GM19324 (cell line): ENCODE data around the gene FRMD1.

Experiments
- ATAC-seq: cut with Tn5 transposase; IDR thresholded peaks from one replicate; pipeline ENCODE4 v1.9.1; 2021; ENCODE audit warnings: mild to moderate bottlenecking, moderate library complexity; ENCODE audit not compliant: unreplicated experiment, low FRiP score

Gene FRMD1

DNA sequence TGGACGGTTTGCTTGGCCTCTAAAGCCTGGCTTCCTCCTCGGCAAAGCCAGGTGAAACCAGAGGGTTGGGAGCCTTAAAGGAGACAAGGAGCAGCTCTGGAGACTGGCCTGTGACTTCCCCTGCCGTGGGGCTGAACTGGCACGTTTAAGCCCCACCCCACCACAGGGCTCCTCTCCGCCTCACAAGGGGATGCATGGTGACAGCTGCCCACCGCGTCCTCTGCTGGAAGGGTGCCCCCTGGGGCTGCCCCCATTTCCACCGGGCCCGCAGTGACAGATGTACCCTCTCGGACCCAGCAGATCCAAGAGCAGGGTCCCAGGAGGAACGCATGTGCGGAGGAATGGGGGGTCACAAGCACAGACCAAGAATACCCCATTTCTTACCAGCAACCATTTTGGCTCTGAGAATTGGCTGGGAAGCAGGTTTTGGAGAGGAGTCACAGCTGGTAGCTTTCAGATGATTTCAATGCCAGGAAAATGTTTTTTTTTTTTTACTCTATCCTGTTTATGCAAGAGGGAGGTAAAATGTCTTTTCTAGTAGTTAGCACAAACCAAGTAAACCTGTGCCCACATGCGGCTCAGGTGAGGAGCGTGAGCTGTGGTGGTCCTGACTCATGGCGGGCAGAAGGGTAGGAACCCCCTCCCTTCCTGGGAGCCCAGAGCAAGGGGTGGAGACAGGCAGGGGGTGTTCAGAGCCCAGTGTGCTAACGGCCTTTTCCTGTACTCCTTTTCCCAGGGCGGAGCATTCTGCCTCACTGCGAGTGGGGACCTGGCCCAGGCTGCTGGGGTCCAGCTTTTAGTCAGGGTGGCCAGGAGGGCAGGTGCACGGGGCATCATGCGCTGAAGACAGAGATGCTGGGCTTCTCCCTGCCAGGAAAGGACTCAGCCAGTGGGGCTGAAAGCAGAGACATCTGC, 33.0 kb downstream of the FRMD1 start:
- ATAC-seq = no peak

DNA sequence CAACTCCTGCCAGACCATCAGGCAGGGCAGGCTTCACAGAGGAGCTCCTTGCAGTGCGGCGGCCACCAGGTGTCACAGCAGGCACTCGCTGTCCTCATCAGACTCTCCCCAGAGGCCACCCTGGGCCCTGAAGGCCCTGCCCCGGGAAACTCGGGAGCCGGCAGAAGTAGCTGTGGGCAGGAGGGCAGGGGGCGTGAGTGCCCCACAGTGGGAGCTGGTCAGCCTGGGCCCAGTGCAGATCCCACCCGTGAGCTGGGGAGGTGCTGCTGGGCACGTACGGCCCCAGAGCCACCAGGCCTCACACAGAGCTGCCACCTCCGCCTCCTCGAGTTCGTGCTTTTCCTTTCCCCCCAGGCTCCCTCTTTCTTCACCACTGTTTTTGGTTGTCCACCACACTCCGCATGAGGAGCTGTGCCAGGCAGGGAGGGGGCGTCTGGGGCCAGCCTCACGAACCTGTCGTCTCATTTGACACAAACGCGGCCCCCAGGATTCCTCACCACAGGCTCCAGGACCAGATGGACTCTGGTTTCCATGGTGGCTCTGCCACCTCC, 33.8 kb downstream of the FRMD1 start:
- ATAC-seq = no peak

DNA sequence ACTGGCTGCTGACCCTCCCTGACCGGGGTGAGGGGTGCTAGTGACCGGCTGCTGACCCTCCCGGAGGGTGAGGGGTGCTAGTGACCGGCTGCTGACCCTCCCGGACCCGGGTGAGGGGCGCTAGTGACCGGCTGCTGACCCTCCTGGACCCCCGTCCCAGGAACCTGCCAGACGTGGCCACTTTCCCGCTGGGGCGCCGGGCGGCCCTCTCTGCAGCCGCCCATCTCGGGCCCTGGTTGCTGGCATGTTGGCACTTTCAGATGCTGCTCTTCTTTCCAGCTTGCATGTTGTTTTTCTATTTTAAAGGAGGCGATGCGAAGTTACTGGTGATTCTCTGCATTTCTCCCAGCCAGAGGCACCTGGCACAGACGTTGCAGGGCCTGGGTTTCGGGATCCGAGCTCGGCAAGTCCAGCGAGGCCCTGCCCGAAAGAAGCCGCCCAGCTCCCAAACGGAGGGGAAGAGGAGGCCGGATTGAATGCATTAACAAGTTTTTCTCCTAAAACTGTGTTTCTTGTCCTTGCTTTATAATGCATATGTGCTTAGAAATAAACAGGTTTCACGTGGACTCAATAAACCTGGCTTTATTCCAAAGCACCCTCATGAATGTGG, 34.4 kb downstream of the FRMD1 start:
- no peak for ATAC-seq

DNA sequence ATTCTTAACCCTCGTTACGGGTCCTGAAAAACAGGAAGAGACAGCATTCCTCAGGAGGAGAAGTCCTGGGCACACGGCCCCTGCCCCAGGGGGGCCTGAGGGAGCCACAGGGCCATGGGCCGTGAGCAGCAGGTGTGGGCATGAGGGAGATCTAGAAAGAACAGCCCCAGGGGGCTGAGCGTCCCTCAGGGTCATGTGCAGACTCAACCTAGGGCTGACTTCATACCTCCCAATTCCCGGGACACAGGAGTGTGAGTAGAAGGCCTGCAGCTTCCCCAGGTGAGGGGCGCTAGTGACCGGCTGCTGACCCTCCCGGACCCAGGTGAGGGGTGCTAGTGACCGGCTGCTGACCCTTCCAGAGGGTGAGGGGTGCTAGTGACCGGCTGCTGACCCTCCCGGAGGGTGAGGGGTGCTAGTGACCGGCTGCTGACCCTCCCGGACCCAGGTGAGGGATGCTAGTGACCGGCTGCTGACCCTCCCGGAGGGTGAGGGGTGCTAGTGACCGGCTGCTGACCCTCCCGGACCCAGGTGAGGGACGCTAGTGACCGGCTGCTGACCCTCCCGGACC, 35.1 kb downstream of the FRMD1 start:
- ATAC-seq = no peak

DNA sequence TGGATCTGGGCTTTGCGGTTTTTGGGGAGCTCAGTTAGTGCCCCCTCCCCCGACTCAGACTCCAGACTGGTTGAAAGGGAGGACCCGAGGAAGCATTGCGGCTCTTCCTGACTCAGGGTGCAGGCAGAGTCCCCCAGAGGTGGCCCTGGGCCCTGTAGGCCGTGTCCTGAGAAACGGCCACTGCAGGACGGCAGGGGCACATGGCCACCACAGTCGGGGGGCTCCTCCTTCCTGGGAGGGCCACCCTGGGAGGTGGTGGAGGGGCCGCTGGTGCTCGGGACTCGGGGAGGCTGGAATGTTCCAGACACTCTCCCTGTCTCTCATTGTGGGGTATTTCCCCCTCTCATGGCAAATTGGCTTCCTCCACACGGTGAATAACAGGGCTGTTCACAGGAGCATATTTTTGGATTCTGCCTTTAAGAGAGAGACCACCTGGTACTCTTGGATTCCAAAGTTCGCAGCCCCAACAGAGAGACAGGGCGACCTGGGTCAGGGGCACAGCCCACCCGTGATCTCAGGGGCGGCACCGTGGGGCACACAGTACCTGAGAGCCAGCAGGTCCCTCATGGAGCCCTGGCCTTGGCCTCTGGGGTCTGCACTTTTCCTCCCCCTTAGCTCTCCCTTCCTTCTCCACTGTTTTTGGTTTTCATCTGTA, 35.7 kb downstream of the FRMD1 start:
- no peak for ATAC-seq

DNA sequence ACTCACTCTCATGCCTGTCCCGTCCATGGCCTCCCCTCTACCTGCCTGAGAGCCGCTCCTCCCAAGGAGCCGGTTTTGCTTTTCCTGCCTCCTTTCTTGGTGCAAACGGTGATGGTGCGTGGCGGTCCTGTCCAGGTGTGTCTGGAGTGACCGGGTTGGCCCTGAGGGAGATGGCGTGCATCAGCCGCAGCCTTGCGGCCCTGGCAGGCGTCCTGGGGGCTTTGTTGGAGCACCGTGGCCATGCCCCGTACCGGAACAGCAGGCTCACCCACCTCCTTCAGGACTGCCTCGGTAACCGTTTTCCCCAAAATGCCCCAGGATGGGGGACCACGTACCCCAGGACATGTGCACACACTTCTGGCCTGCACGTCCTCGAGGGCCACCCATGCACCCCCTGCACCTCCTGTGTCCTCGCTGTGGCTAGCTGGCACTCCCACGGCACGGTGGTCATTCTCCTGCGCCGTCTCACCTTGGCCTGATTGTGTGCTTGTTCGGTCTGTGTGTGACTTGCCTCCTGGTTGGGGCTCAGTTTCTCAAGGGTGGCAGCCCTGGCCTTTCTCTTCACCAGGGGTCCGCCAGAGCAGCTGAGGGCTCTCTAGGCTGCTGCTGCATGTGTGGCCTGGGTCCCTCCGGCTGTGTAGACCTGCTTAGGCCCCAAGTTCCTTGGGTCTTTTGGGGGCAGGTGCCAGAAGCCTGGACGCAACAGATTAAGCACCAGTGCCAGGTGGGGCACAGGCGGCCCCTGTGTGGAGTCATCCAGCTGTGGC, 36.4 kb downstream of the FRMD1 start:
- ATAC-seq = no peak

DNA sequence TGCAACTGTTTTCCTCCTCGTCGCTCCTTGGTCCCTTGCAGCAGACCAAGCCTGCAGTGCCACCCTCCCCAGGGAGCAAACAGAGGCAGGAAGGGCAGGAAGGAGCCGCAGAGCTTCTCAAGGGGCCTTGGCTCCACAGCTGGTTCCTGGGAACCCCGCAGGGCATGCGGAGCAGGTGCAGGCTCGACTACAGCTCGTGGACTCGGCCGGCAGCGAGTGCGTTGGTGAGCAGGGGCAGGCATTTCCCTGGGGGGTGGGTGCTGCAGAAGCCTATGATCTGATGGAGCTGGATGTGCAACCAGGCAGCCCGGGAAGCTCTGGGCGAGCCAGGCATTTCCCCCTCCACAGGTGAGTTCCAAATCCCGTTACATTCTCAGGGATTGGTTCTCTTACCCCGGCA, 37.1 kb downstream of the FRMD1 start:
- ATAC-seq = no peak

- ATAC-seq = no peak
These were observed 38.0 kb downstream of the FRMD1 start for GRCh38 chr6:168040856-168041496.

DNA sequence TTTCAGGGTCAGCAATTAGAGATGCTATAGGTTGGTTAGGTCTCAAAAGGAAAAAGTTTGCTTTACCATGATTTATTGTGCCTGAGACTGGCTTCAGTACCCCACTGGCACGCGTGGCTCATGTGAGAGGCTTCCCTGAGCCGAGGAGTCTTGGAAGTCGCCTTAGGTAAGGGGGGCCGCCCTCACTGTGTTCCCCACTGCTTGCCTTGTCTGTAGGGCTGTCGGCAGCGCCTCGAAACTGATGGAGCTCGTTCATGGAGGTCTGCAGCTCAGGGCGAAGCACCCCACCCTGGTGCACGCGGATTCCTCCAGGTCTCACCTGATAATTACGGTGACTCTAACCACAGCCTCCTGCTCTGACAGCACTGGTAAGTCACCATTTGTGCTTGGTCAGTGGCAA, 39.2 kb downstream of the FRMD1 start:
- no peak for ATAC-seq

- no peak for ATAC-seq
These were observed 39.7 kb downstream of the FRMD1 start for GRCh38 chr6:168039301-168039700.

DNA sequence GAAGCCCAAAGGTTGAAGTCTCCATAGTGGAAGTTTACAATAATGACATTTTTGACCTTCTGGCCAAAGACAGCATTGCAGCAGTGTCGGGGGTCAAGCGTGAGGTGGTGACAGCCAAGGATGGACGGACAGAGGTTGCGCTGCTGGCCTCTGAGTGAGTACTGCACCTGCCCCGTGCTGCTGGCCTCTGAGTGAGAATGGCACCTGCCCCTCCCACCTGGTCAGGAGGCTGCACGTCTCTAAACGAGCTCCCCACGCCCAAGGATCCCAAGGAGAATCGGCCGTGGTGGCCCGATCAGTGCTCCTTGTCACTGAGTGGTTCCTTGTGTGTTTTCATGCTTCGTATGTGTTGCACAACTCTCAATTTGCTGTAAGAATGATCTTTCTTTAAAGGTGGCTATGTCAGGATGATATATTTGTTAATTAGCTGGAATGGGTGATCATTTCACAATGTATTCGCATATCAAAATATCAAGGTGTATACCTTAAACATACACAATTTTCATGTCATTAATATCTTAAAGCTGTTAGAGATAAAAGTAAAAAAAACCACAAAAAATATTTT, 40.4 kb downstream of the FRMD1 start:
- no peak for ATAC-seq

DNA sequence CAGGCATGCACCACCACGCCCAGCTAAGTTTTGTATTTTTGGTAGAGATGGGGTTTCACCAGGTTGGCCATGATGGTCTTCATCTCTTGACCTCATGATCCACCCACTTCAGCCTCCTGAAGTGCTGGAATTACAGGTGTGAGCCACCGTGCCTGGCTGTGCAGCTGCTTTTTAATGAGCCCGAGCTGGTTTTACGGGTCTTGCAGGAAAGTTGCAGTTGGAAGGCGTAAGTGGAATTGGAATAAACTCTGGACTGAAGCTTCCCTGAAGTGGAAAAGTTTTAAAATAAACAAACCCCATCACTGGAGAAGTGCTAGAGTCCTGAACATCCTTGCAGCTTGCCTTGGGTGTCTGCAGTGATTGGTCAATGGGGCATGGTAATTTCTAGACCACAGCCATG, 41.2 kb downstream of the FRMD1 start:
- ATAC-seq = no peak

DNA sequence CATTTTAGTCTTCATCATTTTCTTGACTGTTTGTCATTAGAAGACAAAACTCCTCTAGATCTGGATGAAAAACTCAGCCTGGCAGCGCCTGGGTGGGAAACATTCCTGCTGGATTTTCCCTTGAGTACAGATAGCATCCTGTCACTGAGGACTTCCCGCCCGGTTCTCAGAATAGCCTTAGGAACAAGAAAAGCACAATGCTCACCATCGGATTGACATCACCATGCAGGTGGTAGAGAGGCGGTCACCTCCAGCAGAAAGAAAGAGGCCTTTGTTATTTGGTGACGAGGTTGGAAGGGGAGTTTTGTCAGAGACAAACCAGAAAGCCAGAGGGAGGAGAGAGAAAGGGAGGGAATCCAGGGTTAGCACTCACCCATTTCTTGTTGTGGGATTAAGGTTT, 41.8 kb downstream of the FRMD1 start:
- ATAC-seq = no peak

DNA sequence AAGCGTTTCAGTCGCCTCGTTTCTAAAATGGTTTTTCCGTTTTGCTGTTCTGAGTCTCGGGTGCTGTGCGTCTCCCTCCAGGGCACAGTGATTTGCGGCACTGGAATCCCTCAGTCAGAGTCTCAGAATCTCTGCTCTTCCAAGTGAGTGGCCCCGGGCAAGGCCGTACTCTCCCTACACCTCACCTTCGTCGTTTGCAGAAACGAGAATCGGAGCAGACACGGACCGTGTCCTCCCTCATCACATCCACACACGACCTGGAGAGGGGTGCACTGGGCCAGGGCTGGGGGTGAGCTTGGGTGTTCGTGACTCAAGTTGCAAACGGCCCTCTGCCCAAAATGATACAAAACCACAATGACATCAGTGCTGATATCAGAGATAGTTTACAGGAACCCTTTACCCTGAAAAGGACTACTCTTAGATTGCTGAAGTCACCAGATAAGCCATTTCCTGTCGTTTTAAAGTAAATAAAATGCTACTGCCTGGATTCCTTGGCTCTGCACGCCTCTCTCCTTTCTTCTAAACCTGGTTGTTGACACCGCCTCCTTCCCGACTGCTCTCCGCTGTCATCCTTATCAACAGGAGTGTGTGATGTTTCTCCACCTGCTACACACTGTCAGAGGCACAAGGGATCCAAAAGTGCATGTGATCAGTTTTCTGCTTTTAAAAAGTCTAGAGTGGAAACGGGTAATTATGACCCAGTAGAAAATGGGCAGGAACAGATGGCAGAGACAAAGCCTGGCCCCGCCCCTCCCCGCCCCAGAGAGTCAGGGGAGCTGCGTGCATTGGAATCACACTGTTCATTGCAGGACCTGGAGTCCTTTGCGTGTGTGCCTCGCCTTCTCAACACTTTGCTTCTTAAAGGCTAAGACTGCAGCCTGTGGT, 43.1 kb downstream of the FRMD1 start:
- ATAC-seq = no peak

- ATAC-seq = no peak
These were observed 43.8 kb downstream of the FRMD1 start for GRCh38 chr6:168035098-168035660.

- no peak for ATAC-seq
These were observed 44.5 kb downstream of the FRMD1 start for GRCh38 chr6:168034537-168034936.

- no peak for ATAC-seq
These were observed 45.2 kb downstream of the FRMD1 start for GRCh38 chr6:168033791-168034190.
